HK-2 (cell line): ENCODE measurements around the gene ALDH3B2.

ENCODE experiments used
- DNase-seq: peaks from one replicate; pipeline ENCODE4 v3.0.0-alpha.2; 2018; ENCODE audit not compliant: unreplicated experiment

The ALDH3B2 gene

GRCh38 chr11:67613960-67614715 lies 60.3 kb downstream of the ALDH3B2 start:
- no peak for DNase-seq

- no peak for DNase-seq
Observed at GRCh38 chr11:67613313-67613959, 61.0 kb downstream of the ALDH3B2 start.

- no peak for DNase-seq
Observed at GRCh38 chr11:67612751-67613150, 61.7 kb downstream of the ALDH3B2 start.
